Upper lobe of right lung (tissue), 1 donor: ENCODE data around the gene TMEM63B. TPM values are rescaled to one million over a fixed set of nuclear protein-coding genes. Genes with fewer than 3 reads are reported as not detected.
"Not testable (repeated sequence)": the region's sequence is repeated elsewhere in the genome, so short reads cannot be mapped to it uniquely, and the experiment has no call there.

Experiments
- ATAC-seq: fragments of 200-7000 bp; cut with Tn5 transposase; one replicate; pipeline ENCODE4 v1.9.1; 2020; ENCODE audit warnings: mild to moderate bottlenecking, moderate library complexity
- DNase-seq: peaks from one replicate; pipeline ENCODE4 v3.0.0-alpha.2; 2020
- H3K27ac ChIP-seq: fragments of 200-600 bp; one replicate; pipeline ENCODE4 v1.8.0; 2022
- H3K27me3 ChIP-seq: fragments of 200-600 bp; one replicate; pipeline ENCODE4 v1.8.0; 2022; ENCODE audit warnings: mild to moderate bottlenecking
- H3K36me3 ChIP-seq: fragments of 200-600 bp; one replicate; pipeline ENCODE4 v1.8.0; 2022
- H3K4me1 ChIP-seq: fragments of 200-600 bp; one replicate; pipeline ENCODE4 v1.8.0; 2022
- H3K4me3 ChIP-seq: fragments of 200-600 bp; one replicate; pipeline ENCODE4 v1.8.0; 2022; ENCODE audit warnings: mild to moderate bottlenecking
- H3K9me3 ChIP-seq: fragments of 200-600 bp; one replicate; pipeline ENCODE4 v1.8.0; 2022
- CTCF ChIP-seq: fragments of 200-600 bp; IDR thresholded peaks from one replicate; pipeline ENCODE4 v1.8.0; 2022; ENCODE audit warnings: antibody characterized with exemption
- intact Hi-C: fragments of 100-400 bp; cut with DNase I; formaldehyde crosslinking; loops from one replicate; pipeline ENCODE4 v1.11.0; 2022
- total RNA-seq: library from RNA; stranded (reverse); fragmentation: NEBNext Ultra II Directional; extraction: Animal tissue kit (Norgen Biotek cat#: 25700); gene quantifications from one replicate; pipeline ENCODE4 v1.2.1, GENCODE V29; 2021
- donor health status: DM: no; HTN: yes; CAD: no; lungs with severe emphysema.

TMEM63B gene
- total RNA-seq, 1 donor from 2014 or later: 119 TPM

GRCh38 chr6:44180886-44181285, 53.5 kb downstream of the TMEM63B start:
- no peaks in the 10 kb centered on the region for H3K27me3 ChIP-seq
- no peaks in the 10 kb centered on the region for H3K9me3 ChIP-seq
- no peak overlapping the region for H3K4me3 ChIP-seq
- H3K4me1 ChIP-seq: peaks cover 4% of the 10 kb centered on the region
- intact Hi-C loops: loop anchor here (5.0 kb wide), 1 partner anchor 56 kb away; no protein-coding TSS in a partner anchor
- no peaks in the 10 kb centered on the region for H3K36me3 ChIP-seq
- no peak for ATAC-seq
- TF ChIP-seq CTCF: no peak
- H3K27ac ChIP-seq: no peak overlapping the region
- DNase-seq: no peak

- not testable (repeated sequence) for DNase-seq, H3K36me3 ChIP-seq, H3K27ac ChIP-seq, ATAC-seq, H3K27me3 ChIP-seq, H3K4me3 ChIP-seq, H3K4me1 ChIP-seq, H3K9me3 ChIP-seq
- intact Hi-C loops: loop anchor here (5.0 kb wide), 1 partner anchor 56 kb away; no protein-coding TSS in a partner anchor
These were observed 54.4 kb downstream of the TMEM63B start for GRCh38 chr6:44181784-44182183.

- no peaks in the 10 kb centered on the region for H3K27me3 ChIP-seq
- H3K9me3 ChIP-seq: no peaks in the 10 kb centered on the region
- peaks cover 3% of the 10 kb centered on the region for H3K4me1 ChIP-seq
- no peaks in the 10 kb centered on the region for H3K36me3 ChIP-seq
- TF ChIP-seq CTCF: no peak
- no peak overlapping the region for H3K27ac ChIP-seq
- ATAC-seq (no peak), DNase-seq (no peak)
- no peak overlapping the region for H3K4me3 ChIP-seq
- intact Hi-C loops: loop anchor here (5.0 kb wide), 1 partner anchor 54 kb away; no protein-coding TSS in a partner anchor
These were observed 55.6 kb downstream of the TMEM63B start for GRCh38 chr6:44182911-44183390.

GRCh38 chr6:44183783-44184182, 56.4 kb downstream of the TMEM63B start:
- H3K27ac ChIP-seq: no peak overlapping the region
- H3K36me3 ChIP-seq: no peaks in the 10 kb centered on the region
- peaks cover 3% of the 10 kb centered on the region for H3K4me1 ChIP-seq
- no peaks in the 10 kb centered on the region for H3K9me3 ChIP-seq
- DNase-seq: no peak
- no peak for TF ChIP-seq CTCF
- no peaks in the 10 kb centered on the region for H3K27me3 ChIP-seq
- no peak for ATAC-seq
- intact Hi-C loops: loop anchor here (5.0 kb wide), 1 partner anchor 54 kb away; no protein-coding TSS in a partner anchor
- H3K4me3 ChIP-seq: no peak overlapping the region

GRCh38 chr6:44185356-44185755, 58.0 kb downstream of the TMEM63B start:
- H3K9me3 ChIP-seq, H3K4me1 ChIP-seq, intact Hi-C loops, H3K27me3 ChIP-seq, H3K4me3 ChIP-seq, DNase-seq, H3K27ac ChIP-seq, H3K36me3 ChIP-seq, ATAC-seq: not testable (repeated sequence)

- peak overlapping the region; percentile 24 for H3K27ac ChIP-seq
- peaks cover 3% of the 10 kb centered on the region for H3K4me1 ChIP-seq
- H3K27me3 ChIP-seq: no peaks in the 10 kb centered on the region
- H3K4me3 ChIP-seq: no peak overlapping the region
- TF ChIP-seq CTCF: no peak
- no peaks in the 10 kb centered on the region for H3K9me3 ChIP-seq
- intact Hi-C loops: no loop called here
- ATAC-seq: no peak
- no peak for DNase-seq
- H3K36me3 ChIP-seq: no peaks in the 10 kb centered on the region
These were observed 58.7 kb downstream of the TMEM63B start for GRCh38 chr6:44185953-44186634.
